Uterus (tissue), 2 donors: Measurements from ENCODE around the gene FSTL3.

Experiments used
- POLR2A ChIP-seq, 2 donors: fragments of 450-650 bp; IDR thresholded peaks; one replicate each; pipeline ENCODE4 v1.6.1; 2016; ENCODE audit warnings: antibody characterized with exemption in 2 of 2, mild to moderate bottlenecking in 1 of 2, moderate library complexity in 1 of 2
- TF ChIP-seq, protein P1 (sequence below), 4 experiments: fragments of 200-600 bp in 2 of 4; fragments of 450-650 bp in 2 of 4; sonication (generic) in 2 of 4; IDR thresholded peaks; one replicate each; pipeline ENCODE4 v1.5.1; 2016 to 2019; ENCODE audit warnings: antibody characterized with exemption in 4 of 4, mild to moderate bottlenecking in 2 of 4, moderate library complexity in 1 of 4

DNA sequence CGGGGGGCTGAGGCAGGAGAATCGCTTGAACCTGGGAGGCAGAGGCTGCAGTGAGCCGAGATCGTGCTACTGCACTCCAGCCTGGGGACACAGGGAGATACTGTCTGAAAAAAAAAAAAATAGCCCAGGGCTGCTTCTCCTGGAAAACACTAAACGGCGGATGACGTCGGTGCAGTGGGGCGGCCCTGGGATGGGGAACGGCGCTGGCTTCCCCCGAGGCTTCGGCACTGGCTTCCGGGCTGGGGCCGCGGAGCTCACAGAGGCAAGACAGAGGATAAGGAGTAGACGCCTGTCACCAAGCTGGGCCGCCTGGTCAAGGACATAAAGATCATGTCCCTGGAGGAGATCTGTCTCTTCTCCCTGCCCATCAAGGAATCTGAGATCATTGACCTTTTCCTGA, 14.0 kb downstream of the FSTL3 start:
- TF ChIP-seq POLR2A (IDR thresholded peaks at IDR 0.05) = no peak
- TF ChIP-seq, protein P1, sequence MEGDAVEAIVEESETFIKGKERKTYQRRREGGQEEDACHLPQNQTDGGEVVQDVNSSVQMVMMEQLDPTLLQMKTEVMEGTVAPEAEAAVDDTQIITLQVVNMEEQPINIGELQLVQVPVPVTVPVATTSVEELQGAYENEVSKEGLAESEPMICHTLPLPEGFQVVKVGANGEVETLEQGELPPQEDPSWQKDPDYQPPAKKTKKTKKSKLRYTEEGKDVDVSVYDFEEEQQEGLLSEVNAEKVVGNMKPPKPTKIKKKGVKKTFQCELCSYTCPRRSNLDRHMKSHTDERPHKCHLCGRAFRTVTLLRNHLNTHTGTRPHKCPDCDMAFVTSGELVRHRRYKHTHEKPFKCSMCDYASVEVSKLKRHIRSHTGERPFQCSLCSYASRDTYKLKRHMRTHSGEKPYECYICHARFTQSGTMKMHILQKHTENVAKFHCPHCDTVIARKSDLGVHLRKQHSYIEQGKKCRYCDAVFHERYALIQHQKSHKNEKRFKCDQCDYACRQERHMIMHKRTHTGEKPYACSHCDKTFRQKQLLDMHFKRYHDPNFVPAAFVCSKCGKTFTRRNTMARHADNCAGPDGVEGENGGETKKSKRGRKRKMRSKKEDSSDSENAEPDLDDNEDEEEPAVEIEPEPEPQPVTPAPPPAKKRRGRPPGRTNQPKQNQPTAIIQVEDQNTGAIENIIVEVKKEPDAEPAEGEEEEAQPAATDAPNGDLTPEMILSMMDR (IDR thresholded peaks at IDR 0.05) = no peak
